Measurements from ENCODE around the gene FGF14. TPM values are rescaled to one million over a fixed set of nuclear protein-coding genes. Genes with fewer than 3 reads are reported as not detected.
"Not testable (repeated sequence)": the region's sequence is repeated elsewhere in the genome, so short reads cannot be mapped to it uniquely, and the experiment has no call there.

The FGF14 gene
- total and polyA plus RNA-seq, 2 donors (not counting 1 experiment from before 2014, with no cell fraction given): under 0.01 TPM; not detected in 1

DNA sequence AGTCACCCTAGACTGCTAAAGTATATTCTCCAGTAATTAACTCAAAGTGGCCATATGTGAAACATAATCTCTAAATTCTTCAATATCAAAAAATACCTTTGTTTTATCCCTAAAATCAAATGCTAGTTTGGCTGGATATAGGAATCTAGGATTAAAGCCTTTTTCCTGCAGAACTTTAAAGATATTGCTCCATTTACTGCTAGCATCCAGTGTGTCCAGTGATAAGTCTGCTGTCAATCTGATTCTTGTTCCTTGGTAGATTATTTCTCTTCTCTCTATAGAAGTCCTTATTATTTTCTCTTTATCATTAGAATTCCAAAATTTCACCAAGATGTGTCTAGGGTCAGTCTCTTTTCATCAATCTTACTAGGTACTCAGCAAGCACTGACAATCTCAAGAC is 384.6 kb downstream of the FGF14 start:
- Histone ChIP-seq H3K27me3 (replicated peaks in 1 of 4; ENCODE audit: control extremely low read depth in 1 of 4, control insufficient read depth in 3 of 4, insufficient read depth in 4 of 4, low read length in 3 of 4) (no peaks in the 10 kb centered on the region), H4K20me1 (ENCODE audit: control insufficient read depth, insufficient read depth, low read length, poor library complexity, severe bottlenecking) (no peaks in the 10 kb centered on the region), H3K9ac (ENCODE audit: low read length) (no peak overlapping the region), H3K27ac (ENCODE audit: low read length in 2 of 2) (no peak overlapping the region), H3K36me3 (replicated peaks in 1 of 2; ENCODE audit: control extremely low read depth in 1 of 2, control insufficient read depth in 1 of 2, extremely low read depth in 1 of 2, insufficient read depth in 2 of 2, low read length in 1 of 2) (no peaks in the 10 kb centered on the region), H3K79me2 (ENCODE audit: control insufficient read depth, insufficient read depth, low read length) (no peaks in the 10 kb centered on the region), H2AFZ (ENCODE audit: insufficient read depth, low read depth, low read length, poor library complexity, severe bottlenecking) (no peak overlapping the region), H3K4me3 (ENCODE audit: control extremely low read depth in 1 of 5, extremely low read depth in 1 of 5, insufficient read depth in 1 of 5, low read depth in 2 of 5, low read length in 4 of 5) (no peak overlapping the region), H3K4me1 (ENCODE audit: control insufficient read depth in 2 of 2, insufficient read depth in 2 of 2, low read length in 2 of 2) (no peaks in the 10 kb centered on the region), H3K4me2 (replicated peaks; ENCODE audit: low read depth, low read length, poor library complexity, severe bottlenecking) (no peak overlapping the region), H3K9me3 (ENCODE audit: control extremely low read depth in 1 of 3, control insufficient read depth in 2 of 3, insufficient read depth in 1 of 3, low read length in 2 of 3) (peaks cover 3 to 11% (median 3%) of the 10 kb centered on the region in 3 donors)
- ChIA-PET CTCF (no interaction called here), POLR2A (no interaction called here)
- no peaks in the 10 kb centered on the region for H3K4me1 Mint-ChIP-seq
- H3K4me3 Mint-ChIP-seq: no peak overlapping the region
- TF ChIP-seq, protein P1, sequence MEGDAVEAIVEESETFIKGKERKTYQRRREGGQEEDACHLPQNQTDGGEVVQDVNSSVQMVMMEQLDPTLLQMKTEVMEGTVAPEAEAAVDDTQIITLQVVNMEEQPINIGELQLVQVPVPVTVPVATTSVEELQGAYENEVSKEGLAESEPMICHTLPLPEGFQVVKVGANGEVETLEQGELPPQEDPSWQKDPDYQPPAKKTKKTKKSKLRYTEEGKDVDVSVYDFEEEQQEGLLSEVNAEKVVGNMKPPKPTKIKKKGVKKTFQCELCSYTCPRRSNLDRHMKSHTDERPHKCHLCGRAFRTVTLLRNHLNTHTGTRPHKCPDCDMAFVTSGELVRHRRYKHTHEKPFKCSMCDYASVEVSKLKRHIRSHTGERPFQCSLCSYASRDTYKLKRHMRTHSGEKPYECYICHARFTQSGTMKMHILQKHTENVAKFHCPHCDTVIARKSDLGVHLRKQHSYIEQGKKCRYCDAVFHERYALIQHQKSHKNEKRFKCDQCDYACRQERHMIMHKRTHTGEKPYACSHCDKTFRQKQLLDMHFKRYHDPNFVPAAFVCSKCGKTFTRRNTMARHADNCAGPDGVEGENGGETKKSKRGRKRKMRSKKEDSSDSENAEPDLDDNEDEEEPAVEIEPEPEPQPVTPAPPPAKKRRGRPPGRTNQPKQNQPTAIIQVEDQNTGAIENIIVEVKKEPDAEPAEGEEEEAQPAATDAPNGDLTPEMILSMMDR (IDR thresholded peaks at IDR 0.05): no peak
- TF ChIP-seq EZH2 (IDR thresholded peaks at IDR 0.05; ENCODE audit: borderline replicate concordance, insufficient read depth, low read depth, low read length, poor library complexity, severe bottlenecking): no peak
- intact Hi-C loops (cut with micrococcal nuclease): no loop called here
- no peaks in the 10 kb centered on the region for H3K27me3 Mint-ChIP-seq
- ATAC-seq (ENCODE audit: low read depth) (no peak), DNase-seq (no peak)
- H3K9me3 Mint-ChIP-seq (ENCODE audit: insufficient read depth): peaks cover 7% of the 10 kb centered on the region
- no peak overlapping the region for H3K27ac Mint-ChIP-seq

DNA sequence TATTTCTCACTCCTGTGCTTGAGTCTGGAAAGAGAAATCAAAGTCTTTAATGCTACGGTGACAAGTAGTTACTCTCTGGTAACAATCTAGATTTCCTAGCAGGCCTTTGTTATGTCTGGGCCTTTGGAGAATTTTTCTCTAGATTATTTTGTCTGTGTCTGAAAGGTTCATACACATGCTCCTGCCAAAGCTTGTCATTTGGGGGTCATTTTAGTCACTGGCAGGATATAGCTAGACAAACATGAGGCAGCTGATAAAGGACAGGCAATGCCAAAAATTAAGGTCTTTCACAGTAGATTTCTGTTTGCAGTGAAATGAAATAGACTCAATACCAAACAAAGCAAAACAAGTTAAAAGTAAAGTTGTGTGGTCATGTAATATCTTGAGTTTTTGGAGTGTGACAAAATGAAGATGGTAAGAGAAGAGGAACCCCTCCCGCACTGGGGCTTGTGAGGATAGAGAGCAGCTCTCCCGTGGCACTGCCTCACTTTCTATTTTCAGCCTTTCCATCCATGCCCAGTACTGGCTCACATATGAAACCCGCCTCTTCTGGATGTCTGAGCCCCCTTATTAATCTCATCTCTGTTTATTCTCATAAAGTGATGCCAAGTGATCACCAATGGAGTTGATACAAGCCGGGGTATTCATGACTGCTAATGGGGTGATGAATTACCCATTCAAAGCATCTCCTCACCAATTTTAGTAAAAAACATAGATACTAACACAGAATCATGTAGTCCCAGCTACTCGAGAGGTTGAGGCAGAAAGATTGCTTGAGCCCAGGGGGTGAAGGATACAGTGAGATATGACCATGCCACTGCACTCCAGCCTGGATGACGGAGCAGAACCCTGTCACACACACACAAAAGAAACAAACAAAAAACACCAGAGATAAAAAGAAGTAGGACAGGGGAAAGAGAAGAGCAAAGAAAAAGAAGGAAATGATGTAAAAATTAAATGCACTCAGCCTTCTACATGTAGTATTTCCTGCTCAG is 389.3 kb downstream of the FGF14 start:
- H3K4me1 ChIP-seq (ENCODE audit: control insufficient read depth in 2 of 2, insufficient read depth in 2 of 2, low read length in 2 of 2): no peaks in the 10 kb centered on the region
- DNase-seq: no peak
- peaks cover under 1% of the 10 kb centered on the region for H3K9me3 Mint-ChIP-seq (ENCODE audit: insufficient read depth)
- H3K9ac ChIP-seq (ENCODE audit: low read length): no peak overlapping the region
- H3K27me3 Mint-ChIP-seq: no peaks in the 10 kb centered on the region
- peaks cover 0 to 6% (median 3%) of the 10 kb centered on the region in 3 donors for H3K9me3 ChIP-seq (ENCODE audit: control extremely low read depth in 1 of 3, control insufficient read depth in 2 of 3, insufficient read depth in 1 of 3, low read length in 2 of 3)
- ChIA-PET POLR2A (no interaction called here), CTCF (no interaction called here)
- no peak for ATAC-seq (ENCODE audit: low read depth)
- intact Hi-C loops (cut with micrococcal nuclease): no loop called here
- no peaks in the 10 kb centered on the region for H3K36me3 ChIP-seq (replicated peaks in 1 of 2; ENCODE audit: control extremely low read depth in 1 of 2, control insufficient read depth in 1 of 2, extremely low read depth in 1 of 2, insufficient read depth in 2 of 2, low read length in 1 of 2)
- H3K27me3 ChIP-seq (replicated peaks in 1 of 4; ENCODE audit: control extremely low read depth in 1 of 4, control insufficient read depth in 3 of 4, insufficient read depth in 4 of 4, low read length in 3 of 4): no peaks in the 10 kb centered on the region
- H3K27ac Mint-ChIP-seq: no peak overlapping the region
- no peak for TF ChIP-seq EZH2 (IDR thresholded peaks at IDR 0.05; ENCODE audit: borderline replicate concordance, insufficient read depth, low read depth, low read length, poor library complexity, severe bottlenecking)
- TF ChIP-seq, protein P1 (IDR thresholded peaks at IDR 0.05): no peak
- WGBS (ENCODE audit: insufficient coverage): no CpG with 5 or more reads among the region's 7 CpGs
- H3K4me1 Mint-ChIP-seq: no peaks in the 10 kb centered on the region
- no peaks in the 10 kb centered on the region for H3K79me2 ChIP-seq (ENCODE audit: control insufficient read depth, insufficient read depth, low read length)
- no peak overlapping the region for H3K4me2 ChIP-seq (replicated peaks; ENCODE audit: low read depth, low read length, poor library complexity, severe bottlenecking)
- H3K4me3 ChIP-seq (ENCODE audit: control extremely low read depth in 1 of 5, extremely low read depth in 1 of 5, insufficient read depth in 1 of 5, low read depth in 2 of 5, low read length in 4 of 5): no peak overlapping the region
- H2AFZ ChIP-seq (ENCODE audit: insufficient read depth, low read depth, low read length, poor library complexity, severe bottlenecking): no peak overlapping the region
- no peak overlapping the region for H3K27ac ChIP-seq (ENCODE audit: low read length in 2 of 2)
- no peak overlapping the region for H3K4me3 Mint-ChIP-seq
- no peaks in the 10 kb centered on the region for H4K20me1 ChIP-seq (ENCODE audit: control insufficient read depth, insufficient read depth, low read length, poor library complexity, severe bottlenecking)

DNA sequence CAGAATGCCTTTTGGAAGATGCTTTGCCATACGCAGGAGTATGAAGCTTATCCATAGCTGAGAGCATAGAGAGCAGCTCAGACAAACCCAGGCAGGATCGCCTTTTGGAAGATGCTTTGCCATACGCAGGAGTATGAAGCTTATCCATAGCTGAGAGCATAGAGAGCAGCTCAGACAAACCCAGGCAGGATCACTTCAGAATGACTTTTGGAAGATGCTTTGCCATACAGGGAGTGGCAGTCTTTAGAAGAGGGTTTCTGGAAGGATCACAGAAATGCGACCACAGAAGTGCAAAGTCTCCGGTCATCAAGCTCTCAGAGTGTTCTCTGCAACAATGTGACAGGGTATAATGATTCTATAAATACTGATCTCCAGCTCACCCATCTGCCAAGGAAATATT is 390.4 kb downstream of the FGF14 start:
- H3K27me3 Mint-ChIP-seq; H3K27ac Mint-ChIP-seq; H3K4me1 ChIP-seq (ENCODE audit: control insufficient read depth in 2 of 2, insufficient read depth in 2 of 2, low read length in 2 of 2); H3K4me3 Mint-ChIP-seq; H4K20me1 ChIP-seq (ENCODE audit: control insufficient read depth, insufficient read depth, low read length, poor library complexity, severe bottlenecking); H3K79me2 ChIP-seq (ENCODE audit: control insufficient read depth, insufficient read depth, low read length); H3K9me3 ChIP-seq (ENCODE audit: control extremely low read depth in 1 of 3, control insufficient read depth in 2 of 3, insufficient read depth in 1 of 3, low read length in 2 of 3); H3K4me2 ChIP-seq (replicated peaks; ENCODE audit: low read depth, low read length, poor library complexity, severe bottlenecking); H3K9ac ChIP-seq (ENCODE audit: low read length); intact Hi-C loops (cut with micrococcal nuclease); H3K27ac ChIP-seq (ENCODE audit: low read length in 2 of 2); ATAC-seq (ENCODE audit: low read depth); POLR2A ChIA-PET; H3K27me3 ChIP-seq (replicated peaks in 1 of 4; ENCODE audit: control extremely low read depth in 1 of 4, control insufficient read depth in 3 of 4, insufficient read depth in 4 of 4, low read length in 3 of 4); H2AFZ ChIP-seq (ENCODE audit: insufficient read depth, low read depth, low read length, poor library complexity, severe bottlenecking); H3K4me3 ChIP-seq (ENCODE audit: control extremely low read depth in 1 of 5, extremely low read depth in 1 of 5, insufficient read depth in 1 of 5, low read depth in 2 of 5, low read length in 4 of 5); DNase-seq; H3K4me1 Mint-ChIP-seq; H3K9me3 Mint-ChIP-seq (ENCODE audit: insufficient read depth); H3K36me3 ChIP-seq (replicated peaks in 1 of 2; ENCODE audit: control extremely low read depth in 1 of 2, control insufficient read depth in 1 of 2, extremely low read depth in 1 of 2, insufficient read depth in 2 of 2, low read length in 1 of 2); CTCF ChIA-PET: not testable (repeated sequence)
- 87% methylated on average over 4 of the region's 5 CpGs for WGBS (ENCODE audit: insufficient coverage)

Measured in B cell (primary cell).